ENCODE measurements around the gene HOXB1. TPM values are rescaled to one million over a fixed set of nuclear protein-coding genes. Genes with fewer than 3 reads are reported as not detected.
A peak's percentile ranks its signal among the peaks of the same experiment; 100 is the strongest.
"Not testable (repeated sequence)": the region's sequence is repeated elsewhere in the genome, so short reads cannot be mapped to it uniquely, and the experiment has no call there.

Gene HOXB1
- polyA plus RNA-seq, 1 experiment, result not detected

DNA sequence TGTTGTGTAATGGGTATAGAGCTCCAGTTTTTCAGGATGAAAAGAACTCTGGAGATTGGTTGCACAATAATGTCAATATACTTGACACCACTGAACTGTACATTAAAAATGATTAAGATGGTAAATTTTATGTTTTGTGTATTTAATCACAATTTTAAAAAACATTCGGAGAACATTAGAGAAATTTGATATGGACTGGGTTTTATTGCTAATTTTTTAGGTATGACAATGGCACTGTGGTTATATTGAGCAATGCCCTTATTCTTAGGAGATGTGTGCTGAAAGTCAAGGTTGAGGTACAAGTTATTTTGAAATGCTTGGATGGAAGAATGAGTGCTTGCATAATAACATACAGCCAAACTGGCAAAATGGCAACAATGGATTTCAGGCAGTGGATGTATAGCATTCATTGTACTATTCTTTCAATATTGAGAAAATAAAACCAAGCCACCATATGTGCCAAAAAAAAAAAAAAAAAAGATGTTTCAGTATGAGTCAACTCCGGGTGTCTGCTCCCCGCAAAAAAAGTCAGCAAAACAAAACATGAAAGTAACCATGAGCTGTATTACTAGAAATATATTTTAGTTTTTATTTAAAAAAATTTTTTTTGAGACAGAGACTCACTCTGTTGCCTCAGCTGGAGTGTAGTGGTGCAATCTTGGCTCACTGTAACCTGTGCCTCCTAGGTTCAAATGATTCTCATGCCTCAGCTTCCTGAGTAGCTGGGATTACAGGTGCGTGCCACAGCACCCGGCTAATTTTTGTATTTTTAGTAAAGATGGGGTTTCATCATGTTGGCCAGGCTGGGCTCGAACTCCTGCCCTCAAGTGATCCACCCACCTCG, 19.8 kb downstream of the HOXB1 start:
- no peak overlapping the region for H3K4me3 ChIP-seq (ENCODE audit: low read depth, low read length)
- TF ChIP-seq CTCF (IDR thresholded peaks at IDR 0.05; ENCODE audit: insufficient read depth, low read depth, low read length), result no peak
- POLR2A ChIA-PET, result no interaction called here
- CTCF ChIA-PET, result interaction anchor here (0.6 to 0.8 kb wide), 2 partner anchors 19 to 21 kb away, joined by 3 read pairs; no protein-coding TSS in a partner anchor
- no peak for DNase-seq (ENCODE audit: low read depth)
- peaks cover 14% of the 10 kb centered on the region for H3K27me3 ChIP-seq (ENCODE audit: control insufficient read depth, insufficient read depth, low read length)
- H3K36me3 ChIP-seq (ENCODE audit: control insufficient read depth, insufficient read depth, low read length), result no peaks in the 10 kb centered on the region

DNA sequence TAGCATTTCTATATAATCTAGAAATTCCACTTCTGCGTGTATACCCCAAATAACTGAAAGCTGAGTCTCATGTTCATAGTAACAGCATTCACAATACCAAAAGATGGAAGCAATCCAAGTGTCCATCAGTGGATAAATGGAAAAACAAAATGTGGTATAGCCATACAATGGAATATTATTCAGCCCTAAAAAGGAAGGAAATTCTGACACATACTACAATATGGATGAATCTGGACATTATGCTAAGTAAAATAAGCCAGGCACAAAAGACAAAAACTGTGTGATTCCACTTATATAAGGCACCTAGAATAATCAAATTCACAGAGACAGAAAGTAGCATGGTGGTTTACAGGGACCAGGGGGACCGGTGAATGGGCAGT, 20.4 kb downstream of the HOXB1 start:
- H3K27me3 ChIP-seq (ENCODE audit: control insufficient read depth, insufficient read depth, low read length), result peaks cover 13% of the 10 kb centered on the region

GRCh38 chr17:48509708-48510107, 21.1 kb downstream of the HOXB1 start:
- H3K4me3 ChIP-seq (ENCODE audit: low read depth, low read length); H3K36me3 ChIP-seq (ENCODE audit: control insufficient read depth, insufficient read depth, low read length); DNase-seq (ENCODE audit: low read depth); POLR2A ChIA-PET: not testable (repeated sequence)
- H3K27me3 ChIP-seq (ENCODE audit: control insufficient read depth, insufficient read depth, low read length), result peaks cover 11% of the 10 kb centered on the region
- CTCF ChIA-PET, result interaction anchor here (0.8 kb wide), 1 partner anchor 17 kb away, joined by 3 read pairs; no protein-coding TSS in a partner anchor

More for the DNA sequence above, 20.4 kb downstream of the HOXB1 start:
- POLR2A ChIA-PET, result no interaction called here
- CTCF ChIA-PET, result interaction anchor here (0.8 kb wide), 1 partner anchor 18 kb away, joined by 3 read pairs; no protein-coding TSS in a partner anchor
- Histone ChIP-seq H3K36me3 (ENCODE audit: control insufficient read depth, insufficient read depth, low read length) (no peaks in the 10 kb centered on the region), H3K4me3 (ENCODE audit: low read depth, low read length) (no peak overlapping the region)
- no peak for TF ChIP-seq CTCF (IDR thresholded peaks at IDR 0.05; ENCODE audit: insufficient read depth, low read depth, low read length)
- DNase-seq (ENCODE audit: low read depth), result no peak

DNA sequence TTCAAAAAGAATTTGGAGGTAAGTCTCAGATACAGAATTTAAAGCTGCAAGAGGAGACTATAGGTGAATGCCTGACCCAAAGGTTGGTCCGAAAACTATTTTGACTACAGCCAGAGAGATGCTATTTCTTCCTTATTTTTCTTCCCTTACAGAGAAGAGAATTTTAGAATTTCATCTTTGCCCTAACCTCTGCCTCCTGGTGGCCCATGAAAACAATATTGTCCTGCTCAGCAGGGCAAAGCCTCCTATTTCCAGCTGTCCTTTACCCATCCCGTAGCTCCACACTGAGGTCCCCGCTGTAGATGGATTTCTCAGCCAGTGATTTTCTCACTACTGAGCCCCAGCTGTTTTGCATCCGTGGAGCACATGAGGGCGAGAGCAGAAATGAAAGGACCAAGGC, 24.6 kb downstream of the HOXB1 start:
- CTCF ChIA-PET, result interaction anchor here (1.3 to 3.6 kb wide), 2 partner anchors 12 to 14 kb away, joined by 4 to 18 read pairs; no protein-coding TSS in a partner anchor
- no peak overlapping the region for H3K4me3 ChIP-seq (ENCODE audit: low read depth, low read length)
- POLR2A ChIA-PET, result no interaction called here
- no peak for DNase-seq (ENCODE audit: low read depth)
- H3K36me3 ChIP-seq (ENCODE audit: control insufficient read depth, insufficient read depth, low read length), result no peaks in the 10 kb centered on the region
- no peak for TF ChIP-seq CTCF (IDR thresholded peaks at IDR 0.05; ENCODE audit: insufficient read depth, low read depth, low read length)
- peaks cover 2% of the 10 kb centered on the region; the same call in 1 of the 2 replicates for H3K27me3 ChIP-seq (ENCODE audit: control insufficient read depth, insufficient read depth, low read length)

DNA sequence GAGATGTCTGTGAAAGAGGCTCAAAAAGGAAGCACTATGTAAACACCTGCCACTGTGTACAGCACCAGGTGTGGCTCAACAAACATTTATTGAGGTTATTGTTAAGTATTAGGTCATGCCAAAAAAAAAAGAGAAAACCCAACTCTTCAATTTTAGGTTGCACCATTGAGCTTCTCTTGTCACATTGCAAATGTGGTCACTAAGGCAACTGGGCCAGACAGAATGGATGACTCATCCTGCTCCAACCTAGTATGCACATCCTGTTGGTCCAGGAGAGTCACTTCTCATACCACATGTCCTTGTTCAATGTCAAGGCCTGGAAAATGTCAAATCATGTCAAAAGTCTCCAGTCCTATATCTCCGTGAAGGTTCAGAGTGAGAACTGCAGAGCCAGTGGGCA, 25.0 kb downstream of the HOXB1 start:
- H3K36me3 ChIP-seq (ENCODE audit: control insufficient read depth, insufficient read depth, low read length), result no peaks in the 10 kb centered on the region
- H3K4me3 ChIP-seq (ENCODE audit: low read depth, low read length), result no peak overlapping the region
- peaks cover 2% of the 10 kb centered on the region; the same call in 1 of the 2 replicates for H3K27me3 ChIP-seq (ENCODE audit: control insufficient read depth, insufficient read depth, low read length)
- TF ChIP-seq CTCF (IDR thresholded peaks at IDR 0.05; ENCODE audit: insufficient read depth, low read depth, low read length), result no peak
- peak; percentile 51 for DNase-seq (ENCODE audit: low read depth)
- ChIA-PET POLR2A (no interaction called here), CTCF (interaction anchor here (1.0 to 3.6 kb wide), 3 partner anchors 12 to 153 kb away, joined by 3 to 18 read pairs (median 4); no protein-coding TSS in a partner anchor)

All from BJ (cell line).